Ovary (tissue), 9 donors: ENCODE results near the gene CCL24. TPM values are rescaled to one million over a fixed set of nuclear protein-coding genes. Genes with fewer than 3 reads are reported as not detected.
A peak's percentile ranks its signal among the peaks of the same experiment; 100 is the strongest.
"Not testable (repeated sequence)": the region's sequence is repeated elsewhere in the genome, so short reads cannot be mapped to it uniquely, and the experiment has no call there.

Experiments
- DNase-seq, 5 donors: peaks; one replicate each; pipeline ENCODE4 v3.0.0-alpha.2; 2019 to 2020
- H3K27ac ChIP-seq, 2 donors: fragments of 200-600 bp; one replicate each; pipeline versions ENCODE4 v1.5.1 to v1.8.0; 2019 to 2022
- H3K27me3 ChIP-seq: fragments of 200-600 bp; one replicate; pipeline ENCODE4 v1.8.0; 2022
- H3K36me3 ChIP-seq: fragments of 200-600 bp; sonication (generic); one replicate; pipeline ENCODE4 v1.5.1; 2019
- H3K4me1 ChIP-seq: one replicate; pipeline ENCODE4 v1.8.1; 2013; ENCODE audit warnings: mild to moderate bottlenecking, moderate library complexity; ENCODE audit not compliant: insufficient read depth
- H3K4me3 ChIP-seq: fragments of 200-600 bp; sonication (generic); one replicate; pipeline ENCODE4 v1.5.1; 2017
- H3K9me3 ChIP-seq, 2 donors: fragments of 200-600 bp in 1 of 2; sonication (generic) in 1 of 2; one replicate each; pipeline versions ENCODE4 v1.5.1 to v1.8.1; 2013 to 2019; ENCODE audit warnings: mild to moderate bottlenecking in 1 of 2, moderate library complexity in 1 of 2
- CTCF ChIP-seq, 3 donors: fragments of 450-650 bp in 2 of 3; fragments of 200-600 bp in 1 of 3; IDR thresholded peaks; one replicate each; pipeline versions ENCODE4 v1.5.1 to v1.8.0; 2016 to 2022; ENCODE audit warnings: antibody characterized with exemption in 3 of 3, mild to moderate bottlenecking in 1 of 3
- EP300 ChIP-seq: sonication (generic); formaldehyde crosslinking; IDR thresholded peaks from one replicate; pipeline ENCODE4 v1.6.1; 2017; ENCODE audit warnings: antibody characterized with exemption
- POLR2A ChIP-seq: fragments of 450-650 bp; IDR thresholded peaks from one replicate; pipeline ENCODE4 v1.6.1; 2017; ENCODE audit warnings: antibody characterized with exemption, mild to moderate bottlenecking, moderate library complexity
- WGBS, 3 donors: extraction: QIAGEN DNeasy Blood & Tissue Kit in 1 of 3; methylation state at CpG; one replicate each; pipeline versions ENCODE4 v1.1.5 to v1.1.7; 2013 to 2017; 5-methylcytosine and 5-hydroxymethylcytosine counted together
- intact Hi-C, 4 donors: fragments of 100-400 bp; cut with DNase I; formaldehyde crosslinking; loops; one replicate each; pipeline versions ENCODE4 v1.11.0 to v1.15.1; 2022 to 2023
- polyA plus RNA-seq, 2 donors: library from polyadenylated mRNA; stranded (reverse); fragments of 200-250 nt in 1 of 2; fragments of 350-450 nt in 1 of 2; fragmentation: Illumina TruSeq in 1 of 2; extraction: RNeasy Lipid Tissue Mini Kit (QIAGEN cat#74804) in 1 of 2; gene quantifications; one replicate each; pipeline ENCODE4 v1.2.3, GENCODE V29; 2013 to 2014
- total RNA-seq, 7 donors: library from RNA; depleted of rRNA in 2 of 7; stranded (reverse); fragments of >200 nt in 2 of 7; fragmentation: NEBNext Ultra II Directional in 3 of 7; extraction: Animal tissue kit (Norgen Biotek cat#: 25700) in 3 of 7; gene quantifications; one replicate each; pipeline versions ENCODE4 v1.1.0 to v1.2.4, GENCODE V29; 2016 to 2023
- donor health status: DM: no; HTN: no; CAD: no; lungs with moderate emphysema.
- donor health status: DM: no; HTN: no; CAD: no.
- donor health status: Bipolar disorder and iron deficiency.
- donor health status: DM: yes; HTN: yes; CAD: no.
- donor health status: DM: no; HTN: no; CAD: no.
- donor health status: DM: yes; HTN: yes; CAD: no.

The CCL24 gene
- total and polyA plus RNA-seq, 9 donors = 0.45 to 1.1 (median 0.48) TPM; not detected in 6

- TF ChIP-seq CTCF (IDR thresholded peaks at IDR 0.05) (no peak), POLR2A (no peak), EP300 (no peak)
- Histone ChIP-seq H3K9me3 (no peaks in the 10 kb centered on the region), H3K4me3 (no peak overlapping the region), H3K27me3 (no peaks in the 10 kb centered on the region), H3K36me3 (no peaks in the 10 kb centered on the region), H3K4me1 (peaks cover 14% of the 10 kb centered on the region), H3K27ac (peak overlapping the region; percentile 60 to 61)
- WGBS, 3 donors = 17 to 21% (median 19%) methylated on average over 3 of the region's 3 CpGs
- DNase-seq = peak; percentile 60 to 81 (median 71)
- intact Hi-C loops = no loop called here
Observed at GRCh38 chr7:75789361-75789924, 24.2 kb downstream of the CCL24 start.

DNA sequence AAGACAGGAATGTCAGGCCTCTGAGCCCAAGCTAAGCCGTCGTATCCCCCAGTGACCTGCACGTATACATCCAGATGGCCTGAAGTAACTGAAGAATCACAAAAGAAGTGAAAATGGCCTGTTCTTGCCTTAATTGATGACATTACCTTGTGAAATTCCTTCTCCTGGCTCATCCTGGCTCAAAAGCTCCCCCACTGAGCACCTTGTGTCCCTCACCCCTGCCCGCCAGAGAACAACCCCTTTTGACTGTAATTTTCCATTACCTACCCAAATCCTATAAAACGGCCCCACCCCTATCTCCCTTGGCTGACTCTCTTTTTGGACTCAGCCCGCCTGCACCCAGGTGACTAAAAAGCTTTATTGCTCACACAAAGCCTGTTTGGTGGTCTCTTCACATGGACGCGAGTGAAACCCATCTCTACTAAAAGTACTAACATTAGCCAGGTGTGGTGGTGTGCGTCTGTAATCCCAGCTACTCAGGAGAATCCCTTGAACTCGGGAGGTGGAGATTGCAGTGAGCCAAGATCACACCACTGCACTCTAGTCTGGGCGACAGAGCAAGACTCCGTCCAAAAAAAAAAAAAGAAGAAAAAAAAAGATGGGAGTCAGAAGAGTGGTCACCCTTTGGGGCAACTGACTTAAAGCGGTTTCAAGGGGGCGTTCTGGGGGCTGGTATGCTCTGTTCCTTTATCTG, 25.3 kb downstream of the CCL24 start:
- WGBS, 3 donors = 80 to 82% (median 82%) methylated on average over 14 of the region's 14 CpGs
- H3K36me3 ChIP-seq, H3K4me3 ChIP-seq, intact Hi-C loops, DNase-seq, H3K9me3 ChIP-seq, H3K27ac ChIP-seq, H3K27me3 ChIP-seq: not testable (repeated sequence)
- peaks cover 13% of the 10 kb centered on the region for H3K4me1 ChIP-seq

GRCh38 chr7:75783058-75783457, 30.5 kb downstream of the CCL24 start:
- H3K4me3 ChIP-seq, DNase-seq, intact Hi-C loops, H3K27ac ChIP-seq, H3K27me3 ChIP-seq, H3K36me3 ChIP-seq, H3K9me3 ChIP-seq, H3K4me1 ChIP-seq: not testable (repeated sequence)
- 88 to 92% (median 90%) methylated on average over 5 of the region's 5 CpGs for WGBS, 3 donors

DNA sequence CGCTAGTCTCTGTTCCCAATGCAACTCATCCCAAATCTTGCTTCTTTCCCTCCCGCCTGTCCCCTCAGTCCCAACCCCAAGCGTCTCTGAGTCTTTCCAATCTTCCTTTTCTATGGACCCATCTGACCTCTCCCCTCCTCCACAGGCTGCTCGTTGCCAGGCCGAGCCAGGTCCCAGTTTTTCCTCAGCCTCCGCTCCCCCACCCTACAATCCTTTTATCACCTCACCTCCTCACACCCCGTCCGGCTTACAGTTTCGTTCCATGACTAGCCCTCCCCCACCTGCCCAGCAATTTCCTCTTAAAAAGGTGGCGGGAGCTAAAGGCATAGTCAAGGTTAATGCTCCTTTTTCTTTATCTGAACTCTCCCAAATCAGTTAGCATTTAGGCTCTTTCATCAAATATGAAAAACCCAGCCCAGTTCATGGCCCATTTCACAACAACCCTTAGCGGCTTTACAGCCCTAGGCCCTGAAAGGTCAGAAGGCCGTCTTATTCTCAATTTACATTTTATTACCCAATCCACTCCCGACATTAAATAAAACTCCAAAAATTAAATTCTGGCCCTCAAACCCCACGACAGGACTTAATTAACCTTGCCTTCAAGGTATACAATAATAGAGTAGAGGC, 32.8 kb downstream of the CCL24 start:
- H3K36me3 ChIP-seq, H3K9me3 ChIP-seq, DNase-seq, intact Hi-C loops, H3K4me3 ChIP-seq, H3K27me3 ChIP-seq, H3K4me1 ChIP-seq, H3K27ac ChIP-seq: not testable (repeated sequence)
- WGBS, 3 donors = 80 to 84% (median 83%) methylated on average over 14 of the region's 14 CpGs

DNA sequence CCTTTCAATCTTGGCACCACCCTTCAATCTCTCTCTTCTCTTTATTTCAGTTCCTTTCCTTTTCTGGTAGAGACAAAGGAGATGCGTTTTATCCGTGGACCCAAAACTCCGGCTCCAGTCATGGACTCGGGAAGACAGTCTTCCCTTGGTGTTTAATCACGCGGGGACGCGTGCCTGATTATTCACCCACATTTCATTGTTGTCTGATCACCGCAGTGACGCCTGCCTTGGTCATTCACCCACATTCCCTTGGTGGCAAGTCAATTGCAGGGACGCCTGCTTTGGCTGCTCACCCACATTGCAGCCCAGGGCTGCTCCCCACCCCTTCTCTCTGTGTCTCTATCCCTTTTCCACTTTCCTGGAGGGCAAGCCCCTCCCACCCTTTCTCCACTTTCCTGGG, 34.1 kb downstream of the CCL24 start:
- not testable (repeated sequence) for H3K36me3 ChIP-seq, H3K27ac ChIP-seq, H3K27me3 ChIP-seq, DNase-seq, H3K9me3 ChIP-seq, H3K4me1 ChIP-seq, H3K4me3 ChIP-seq
- 86 to 90% (median 87%) methylated on average over 11 of the region's 11 CpGs for WGBS, 3 donors
- intact Hi-C loops = loop anchor here in 1 of 4 donors (10.0 kb wide), 1 partner anchor 235 kb away; no protein-coding TSS in a partner anchor

- not testable (repeated sequence) for H3K36me3 ChIP-seq, H3K4me3 ChIP-seq, DNase-seq, H3K27ac ChIP-seq, H3K27me3 ChIP-seq, H3K9me3 ChIP-seq, H3K4me1 ChIP-seq
- intact Hi-C loops = loop anchor here in 1 of 4 donors (10.0 kb wide), 1 partner anchor 236 kb away; no protein-coding TSS in a partner anchor
- 76 to 83% (median 78%) methylated on average over 11 of the region's 11 CpGs for WGBS, 3 donors
Observed at GRCh38 chr7:75779035-75779434, 34.6 kb downstream of the CCL24 start.
